ENCODE data around the gene TAS1R2. TPM values are rescaled to one million over a fixed set of nuclear protein-coding genes. Genes with fewer than 3 reads are reported as not detected.

The TAS1R2 gene
- total RNA-seq, 2 donors from 2014 or later, result not detected

DNA sequence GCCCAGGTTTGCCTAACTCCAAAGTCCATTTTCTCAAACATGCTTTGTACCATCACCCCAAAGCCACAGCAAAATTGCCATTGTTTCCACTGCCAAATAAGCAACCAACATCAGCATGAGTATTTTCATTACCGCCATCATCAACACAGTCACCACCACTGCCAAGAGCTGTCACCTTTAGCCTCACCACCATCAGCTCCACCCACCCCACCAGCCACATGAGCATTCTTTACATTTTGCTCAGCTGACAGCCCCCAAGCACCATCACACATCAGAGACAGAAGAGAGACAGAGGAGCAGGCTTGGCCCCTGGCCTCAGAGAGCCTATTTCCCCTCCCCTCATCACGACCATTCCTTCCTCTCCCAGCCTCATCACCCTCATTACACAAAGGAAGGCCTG is 42.7 kb downstream of the TAS1R2 start:
- Histone ChIP-seq H3K27me3 (replicated peaks; ENCODE audit: insufficient read depth) (no peaks in the 10 kb centered on the region), H3K27ac (no peak overlapping the region), H3K4me1 (replicated peaks) (no peaks in the 10 kb centered on the region), H3K4me3 (no peak overlapping the region), H3K36me3 (no peaks in the 10 kb centered on the region), H3K9me3 (no peaks in the 10 kb centered on the region)
- intact Hi-C loops (cut with DNase I), result no loop called here
- 78% methylated on average over 2 of the region's 2 CpGs for WGBS
- TF ChIP-seq, protein P1, sequence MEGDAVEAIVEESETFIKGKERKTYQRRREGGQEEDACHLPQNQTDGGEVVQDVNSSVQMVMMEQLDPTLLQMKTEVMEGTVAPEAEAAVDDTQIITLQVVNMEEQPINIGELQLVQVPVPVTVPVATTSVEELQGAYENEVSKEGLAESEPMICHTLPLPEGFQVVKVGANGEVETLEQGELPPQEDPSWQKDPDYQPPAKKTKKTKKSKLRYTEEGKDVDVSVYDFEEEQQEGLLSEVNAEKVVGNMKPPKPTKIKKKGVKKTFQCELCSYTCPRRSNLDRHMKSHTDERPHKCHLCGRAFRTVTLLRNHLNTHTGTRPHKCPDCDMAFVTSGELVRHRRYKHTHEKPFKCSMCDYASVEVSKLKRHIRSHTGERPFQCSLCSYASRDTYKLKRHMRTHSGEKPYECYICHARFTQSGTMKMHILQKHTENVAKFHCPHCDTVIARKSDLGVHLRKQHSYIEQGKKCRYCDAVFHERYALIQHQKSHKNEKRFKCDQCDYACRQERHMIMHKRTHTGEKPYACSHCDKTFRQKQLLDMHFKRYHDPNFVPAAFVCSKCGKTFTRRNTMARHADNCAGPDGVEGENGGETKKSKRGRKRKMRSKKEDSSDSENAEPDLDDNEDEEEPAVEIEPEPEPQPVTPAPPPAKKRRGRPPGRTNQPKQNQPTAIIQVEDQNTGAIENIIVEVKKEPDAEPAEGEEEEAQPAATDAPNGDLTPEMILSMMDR (IDR thresholded peaks at IDR 0.05), result no peak
- no peak for DNase-seq (ENCODE audit: low spot score)

DNA sequence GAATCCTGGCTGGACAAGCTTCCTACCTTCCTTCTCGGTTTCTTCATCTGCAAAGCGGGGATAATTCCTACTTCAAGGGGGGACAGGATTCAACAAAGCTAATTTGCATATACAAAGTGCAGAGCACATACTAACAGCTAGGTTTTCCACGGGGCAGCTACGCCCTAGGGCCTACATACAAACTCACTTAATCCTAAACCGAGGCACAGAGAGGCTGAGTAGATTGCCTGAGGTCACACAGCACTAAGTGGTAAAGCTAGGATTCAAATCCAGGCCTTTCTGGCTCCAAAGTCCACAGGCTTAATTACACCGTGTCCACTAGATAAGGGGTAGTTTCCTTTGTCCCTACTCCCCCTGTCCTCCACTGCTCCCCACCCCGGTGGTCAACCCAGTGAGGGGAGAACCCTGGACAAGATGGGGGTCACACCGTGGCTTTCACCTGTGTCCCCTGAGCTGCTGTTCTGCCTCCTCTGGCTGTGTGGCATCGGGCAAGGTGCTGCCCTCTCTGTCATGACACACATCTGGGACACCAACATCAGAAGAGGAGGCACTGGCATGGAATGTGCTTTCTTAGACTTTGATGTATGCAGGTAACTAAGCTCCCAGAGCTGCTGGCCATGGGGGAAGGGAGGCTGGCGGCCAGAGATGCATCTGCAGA is 44.5 kb downstream of the TAS1R2 start:
- 62% methylated on average over 10 of the region's 10 CpGs for WGBS
- Histone ChIP-seq H3K4me1 (replicated peaks) (no peaks in the 10 kb centered on the region), H3K36me3 (no peaks in the 10 kb centered on the region), H3K4me3 (no peak overlapping the region), H3K27me3 (replicated peaks; ENCODE audit: insufficient read depth) (no peaks in the 10 kb centered on the region), H3K9me3 (no peaks in the 10 kb centered on the region), H3K27ac (no peak overlapping the region)
- TF ChIP-seq POLR2AphosphoS5 (IDR thresholded peaks at IDR 0.05) (no peak), POLR2A (IDR thresholded peaks at IDR 0.05) (no peak)
- TF ChIP-seq, protein P1 (IDR thresholded peaks at IDR 0.05), result no peak
- intact Hi-C loops (cut with DNase I), result no loop called here
- DNase-seq (ENCODE audit: low spot score), result no peak

DNA sequence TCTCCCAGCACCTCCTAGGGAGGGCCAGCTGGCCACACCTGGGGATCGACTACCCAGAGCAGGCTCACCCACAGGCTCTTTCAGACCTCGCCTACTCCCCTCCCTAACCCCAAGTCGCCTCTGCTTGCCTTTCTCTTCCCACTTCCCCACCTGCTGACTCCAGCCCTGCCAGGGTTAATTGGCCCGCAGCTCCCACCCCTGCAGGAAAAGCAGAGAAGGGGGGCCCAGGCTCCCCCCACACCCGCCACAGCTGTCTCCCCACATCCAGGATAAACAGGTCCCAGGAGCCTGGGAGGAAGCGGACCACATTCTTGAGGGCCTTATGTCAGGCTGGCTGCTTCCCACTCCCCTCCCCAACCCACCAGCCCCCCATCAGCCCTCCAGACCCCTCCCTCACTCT is 45.0 kb downstream of the TAS1R2 start:
- no peak for DNase-seq (ENCODE audit: low spot score)
- H3K4me3 ChIP-seq, result no peak overlapping the region
- H3K4me1 ChIP-seq (replicated peaks), result no peaks in the 10 kb centered on the region
- H3K36me3 ChIP-seq, result no peaks in the 10 kb centered on the region
- no peak overlapping the region for H3K27ac ChIP-seq
- H3K27me3 ChIP-seq (replicated peaks; ENCODE audit: insufficient read depth), result no peaks in the 10 kb centered on the region
- 50% methylated on average over 6 of the region's 6 CpGs for WGBS
- H3K9me3 ChIP-seq, result no peaks in the 10 kb centered on the region
- intact Hi-C loops (cut with DNase I), result no loop called here
- TF ChIP-seq POLR2A (IDR thresholded peaks at IDR 0.05) (no peak), POLR2AphosphoS5 (IDR thresholded peaks at IDR 0.05) (no peak)
- TF ChIP-seq, protein P1 (IDR thresholded peaks at IDR 0.05), result no peak

DNA sequence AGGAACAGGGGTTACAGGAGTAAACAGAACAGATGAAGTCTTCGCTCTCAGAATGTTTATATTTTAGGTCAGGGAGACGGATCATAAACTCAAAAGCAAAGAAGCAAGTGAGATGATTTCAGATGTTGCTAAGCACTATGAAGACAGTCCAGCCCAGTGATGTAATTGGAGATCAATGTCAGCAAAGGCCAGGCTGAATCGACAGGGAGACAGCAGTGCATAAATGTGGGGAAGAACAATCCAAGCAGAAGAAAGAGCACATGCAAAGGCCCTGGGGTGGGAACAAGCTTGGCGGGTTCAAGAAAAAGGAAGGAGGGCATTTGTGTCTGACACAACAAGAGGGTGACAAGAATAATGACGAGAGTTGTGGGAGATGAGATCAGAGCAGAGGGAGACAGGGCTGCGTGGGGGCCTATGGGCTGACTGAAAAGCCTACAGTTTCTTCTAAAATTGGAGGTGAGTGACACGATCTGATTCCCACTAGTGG is 47.0 kb downstream of the TAS1R2 start:
- H3K27me3 ChIP-seq (replicated peaks; ENCODE audit: insufficient read depth), result no peaks in the 10 kb centered on the region
- H3K4me1 ChIP-seq (replicated peaks), result no peaks in the 10 kb centered on the region
- H3K36me3 ChIP-seq, result no peaks in the 10 kb centered on the region
- TF ChIP-seq, protein P1 (IDR thresholded peaks at IDR 0.05), result no peak
- TF ChIP-seq POLR2A (IDR thresholded peaks at IDR 0.05), result no peak
- no peak for TF ChIP-seq POLR2AphosphoS5 (IDR thresholded peaks at IDR 0.05)
- WGBS, result 73% methylated on average over 7 of the region's 7 CpGs
- DNase-seq (ENCODE audit: low spot score), result no peak
- H3K4me3 ChIP-seq, result no peak overlapping the region
- H3K9me3 ChIP-seq, result no peaks in the 10 kb centered on the region
- H3K27ac ChIP-seq, result no peak overlapping the region
- intact Hi-C loops (cut with DNase I), result no loop called here

- Histone ChIP-seq H3K4me3 (no peak overlapping the region), H3K36me3 (no peaks in the 10 kb centered on the region), H3K27ac (no peak overlapping the region), H3K9me3 (no peaks in the 10 kb centered on the region), H3K4me1 (replicated peaks) (no peaks in the 10 kb centered on the region), H3K27me3 (replicated peaks; ENCODE audit: insufficient read depth) (no peaks in the 10 kb centered on the region)
- 84% methylated on average over 7 of the region's 7 CpGs for WGBS
- no peak for TF ChIP-seq POLR2AphosphoS5 (IDR thresholded peaks at IDR 0.05)
- TF ChIP-seq, protein P1 (IDR thresholded peaks at IDR 0.05), result no peak
- no peak for TF ChIP-seq POLR2A (IDR thresholded peaks at IDR 0.05)
- intact Hi-C loops (cut with DNase I), result no loop called here
- no peak for DNase-seq (ENCODE audit: low spot score)
These were observed 47.6 kb downstream of the TAS1R2 start for GRCh38 chr1:18811733-18812452.

All from prostate gland (tissue), 2 donors.